WTC11 (cell line): ENCODE results near the gene SBF2. TPM values are rescaled to one million over a fixed set of nuclear protein-coding genes. Genes with fewer than 3 reads are reported as not detected.

ENCODE experiments used
- ATAC-seq: fragments of 200-7000 bp; cut with Tn5 transposase; 2 replicates; pipeline ENCODE4 v1.10.0; 2021; ENCODE audit warnings: mild to moderate bottlenecking, moderate library complexity
- CTCF ChIA-PET: fragments of 300-600 bp; sonication (Branson Sonifier 250); formaldehyde crosslinking; loops from one replicate; lab custom pipeline; 2021; ENCODE audit warnings: antibody characterized with exemption; lab: Charles Lee
- POLR2A ChIA-PET: fragments of 350-600 bp; sonication (Branson Sonifier 250); formaldehyde crosslinking; loops from one replicate; lab custom pipeline; 2021; ENCODE audit warnings: antibody characterized with exemption; lab: Charles Lee
- DNase-seq: peaks from one replicate; pipeline ENCODE4 v3.0.0; 2021; ENCODE audit warnings: low spot score
- H3K27ac Mint-ChIP-seq: 2 replicates; pipeline ENCODE4 v1.8.0; 2021; ENCODE audit warnings: mixed read lengths
- H3K27me3 Mint-ChIP-seq: 2 replicates; pipeline ENCODE4 v1.8.0; 2021; ENCODE audit warnings: low read depth, mild to moderate bottlenecking, moderate library complexity, mixed read lengths
- H3K36me3 Mint-ChIP-seq: 2 replicates; pipeline ENCODE4 v1.8.0; 2021; ENCODE audit warnings: mixed read lengths
- H3K4me1 Mint-ChIP-seq: 2 replicates; pipeline ENCODE4 v1.8.0; 2022; ENCODE audit warnings: mixed read lengths
- H3K4me3 Mint-ChIP-seq: 2 replicates; pipeline ENCODE4 v1.8.0; 2021; ENCODE audit warnings: mild to moderate bottlenecking, moderate library complexity, mixed read lengths
- H3K9me3 Mint-ChIP-seq: 2 replicates; pipeline ENCODE4 v1.8.0; 2021; ENCODE audit warnings: mixed read lengths
- CREB1 ChIP-seq: sonication (generic); formaldehyde crosslinking; IDR thresholded peaks from 2 replicates; pipeline ENCODE4 v1.8.0; 2023; ENCODE audit warnings: mild to moderate bottlenecking, missing genetic modification reagents
- ELF4 ChIP-seq: sonication (generic); formaldehyde crosslinking; IDR thresholded peaks from 2 replicates; pipeline ENCODE4 v1.8.1; 2022; ENCODE audit warnings: low read depth, mild to moderate bottlenecking, moderate library complexity, missing genetic modification reagents
- ESRRA ChIP-seq: sonication (generic); formaldehyde crosslinking; IDR thresholded peaks from 2 replicates; pipeline ENCODE4 v1.8.1; 2022; ENCODE audit warnings: mild to moderate bottlenecking, missing genetic modification reagents, borderline replicate concordance
- FOXK1 ChIP-seq: sonication (generic); formaldehyde crosslinking; IDR thresholded peaks from 2 replicates; pipeline ENCODE4 v1.8.0; 2022; ENCODE audit warnings: mild to moderate bottlenecking, moderate library complexity, missing genetic modification reagents
- GABPB1 ChIP-seq: sonication (generic); formaldehyde crosslinking; IDR thresholded peaks from 2 replicates; pipeline ENCODE4 v1.8.1; 2023; ENCODE audit warnings: mild to moderate bottlenecking, missing genetic modification reagents
- JAZF1 ChIP-seq: fragments of 250-450 bp; sonication (Bioruptor Pico); IDR thresholded peaks from 2 replicates; pipeline ENCODE4 v1.9.0; 2021; ENCODE audit warnings: moderate library complexity, mild to moderate bottlenecking, inconsistent platforms
- KAT7 ChIP-seq: sonication (generic); formaldehyde crosslinking; IDR thresholded peaks from 2 replicates; pipeline ENCODE4 v1.8.1; 2023; ENCODE audit warnings: missing genetic modification reagents, mild to moderate bottlenecking, borderline replicate concordance
- MLX ChIP-seq: sonication (generic); formaldehyde crosslinking; IDR thresholded peaks from 2 replicates; pipeline ENCODE4 v1.8.1; 2023; ENCODE audit warnings: mild to moderate bottlenecking, missing genetic modification reagents, moderate library complexity
- MXD4 ChIP-seq: fragments of 250-450 bp; sonication (Bioruptor Pico); IDR thresholded peaks from 2 replicates; pipeline ENCODE4 v1.8.0; 2021; ENCODE audit warnings: mild to moderate bottlenecking, moderate library complexity, borderline replicate concordance
- MYBL2 ChIP-seq: sonication (generic); formaldehyde crosslinking; IDR thresholded peaks from 2 replicates; pipeline ENCODE4 v1.8.1; 2023; ENCODE audit warnings: mild to moderate bottlenecking, moderate library complexity, missing genetic modification reagents
- NFE2L1 ChIP-seq: sonication (generic); formaldehyde crosslinking; IDR thresholded peaks from 2 replicates; pipeline ENCODE4 v1.8.1; 2023; ENCODE audit warnings: missing genetic modification reagents
- NFYB ChIP-seq: sonication (generic); formaldehyde crosslinking; conservative IDR thresholded peaks from 2 replicates; pipeline ENCODE4 v1.8.0; 2022; ENCODE audit warnings: low read depth, missing genetic modification reagents
- NR2C2 ChIP-seq: sonication (generic); formaldehyde crosslinking; IDR thresholded peaks from 2 replicates; pipeline ENCODE4 v1.8.0; 2022; ENCODE audit warnings: mild to moderate bottlenecking, missing genetic modification reagents
- OVOL2 ChIP-seq: fragments of 250-450 bp; sonication (Bioruptor Pico); IDR thresholded peaks from 2 replicates; pipeline ENCODE4 v1.9.0; 2021; ENCODE audit warnings: mild to moderate bottlenecking, borderline replicate concordance
- PRRX2 ChIP-seq: fragments of 250-450 bp; sonication (Bioruptor Pico); IDR thresholded peaks from 2 replicates; pipeline ENCODE4 v1.8.0; 2021; ENCODE audit warnings: mild to moderate bottlenecking
- SMAD3 ChIP-seq: sonication (generic); formaldehyde crosslinking; IDR thresholded peaks from 2 replicates; pipeline ENCODE4 v1.8.0; 2022; ENCODE audit warnings: missing genetic modification reagents, mild to moderate bottlenecking, borderline replicate concordance
- SP1 ChIP-seq: sonication (generic); formaldehyde crosslinking; conservative IDR thresholded peaks from 2 replicates; pipeline ENCODE4 v1.8.1; 2022; ENCODE audit warnings: missing genetic modification reagents
- ZNF121 ChIP-seq: sonication (generic); formaldehyde crosslinking; IDR thresholded peaks from 2 replicates; pipeline ENCODE4 v1.8.0; 2023; ENCODE audit warnings: missing genetic modification reagents
- ZNF396 ChIP-seq: fragments of 250-450 bp; sonication (Bioruptor Pico); IDR thresholded peaks from 2 replicates; pipeline ENCODE4 v1.8.0; 2021; ENCODE audit warnings: mild to moderate bottlenecking, moderate library complexity, borderline replicate concordance
- total RNA-seq: library from RNA; stranded (reverse); gene quantifications from 3 replicates; pipeline ENCODE4 v1.2.3, GENCODE V29; 2021
- TF ChIP-seq, protein P1 (sequence below): sonication (generic); formaldehyde crosslinking; IDR thresholded peaks from 2 replicates; pipeline ENCODE4 v1.8.1; 2023; ENCODE audit warnings: mild to moderate bottlenecking, missing genetic modification reagents, moderate library complexity
- TF ChIP-seq, protein P2 (sequence below): sonication (generic); formaldehyde crosslinking; IDR thresholded peaks from 2 replicates; pipeline ENCODE4 v1.8.1; 2023; ENCODE audit warnings: mild to moderate bottlenecking, missing genetic modification reagents
- TF ChIP-seq, protein P3 (sequence below): sonication (generic); formaldehyde crosslinking; IDR thresholded peaks from 2 replicates; pipeline ENCODE4 v1.8.1; 2022; ENCODE audit warnings: mild to moderate bottlenecking, missing genetic modification reagents, moderate library complexity, borderline replicate concordance
- TF ChIP-seq, protein P4 (sequence below): sonication (generic); formaldehyde crosslinking; conservative IDR thresholded peaks from 2 replicates; pipeline ENCODE4 v1.8.1; 2023; ENCODE audit warnings: mild to moderate bottlenecking, low read depth, missing genetic modification reagents, moderate library complexity
- TF ChIP-seq, protein P5 (sequence below): sonication (generic); formaldehyde crosslinking; IDR thresholded peaks from 2 replicates; pipeline ENCODE4 v1.8.1; 2022; ENCODE audit warnings: low read depth, mild to moderate bottlenecking, moderate library complexity, missing genetic modification reagents, borderline replicate concordance

SBF2 gene
- total RNA-seq, 1 experiment from 2014 or later = 47.6 TPM

- H3K27ac Mint-ChIP-seq = no peak overlapping the region
- CTCF ChIA-PET = interaction anchor here (0.7 to 9.9 kb wide), 9 partner anchors 10 to 544 kb away, joined by 3 to 149 read pairs (median 5); no protein-coding TSS in a partner anchor
- no peak for ATAC-seq
These were observed 8.3 kb upstream of the SBF2 start for GRCh38 chr11:10302359-10302743.

DNA sequence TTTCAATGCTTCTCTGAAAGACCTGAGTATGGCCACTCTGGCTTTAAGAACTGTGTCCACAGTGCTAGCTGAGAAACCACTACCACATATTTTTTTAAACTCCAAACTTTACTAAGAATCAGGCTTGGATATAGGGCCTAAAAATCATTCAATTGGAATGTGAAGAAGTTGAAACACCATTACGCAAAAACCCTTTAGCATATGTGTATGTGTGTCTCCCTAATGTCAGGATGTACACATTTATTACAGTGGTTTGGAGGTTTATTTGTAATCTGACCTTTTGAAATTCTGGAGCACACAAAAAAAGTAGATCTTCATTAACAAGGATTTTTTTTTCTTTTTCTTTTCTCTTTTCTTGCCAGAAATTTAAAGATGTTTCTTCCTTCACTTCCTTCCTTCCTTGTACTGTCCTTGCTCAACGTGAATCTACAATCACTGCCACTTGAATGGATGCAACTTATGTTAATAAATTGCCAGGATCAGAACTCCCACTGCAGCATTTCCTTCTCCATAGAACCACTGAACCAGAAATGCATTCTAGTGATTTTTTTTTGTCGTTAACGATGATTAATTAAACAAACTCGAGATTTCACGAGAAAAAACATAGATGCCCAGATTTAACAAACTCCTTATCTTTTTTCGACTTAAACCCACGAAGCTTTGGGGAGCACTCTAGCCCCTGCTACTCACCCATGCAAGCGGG is 7.8 kb upstream of the SBF2 start:
- Mint-ChIP-seq H3K4me3 (peak overlapping the region; percentile 97), H3K27me3 (peaks cover 48% of the 10 kb centered on the region), H3K4me1 (peaks cover 12% of the 10 kb centered on the region)
- ChIA-PET CTCF (interaction anchor here (0.5 to 9.9 kb wide), 4 partner anchors 64 to 319 kb away, joined by 3 to 149 read pairs (median 21); no protein-coding TSS in a partner anchor), POLR2A (interaction anchor here (6.5 kb wide), 1 partner anchor 50 kb away, joined by 37 read pairs; no protein-coding TSS in a partner anchor)
- DNase-seq = no peak
- TF ChIP-seq ESRRA (CRISPR knock-in tag) (no peak), ELF4 (CRISPR knock-in tag) (no peak), SP1 (no peak), KAT7 (CRISPR knock-in tag) (no peak), CREB1 (CRISPR knock-in tag) (no peak), ZNF396 (CRISPR knock-in tag) (no peak), MYBL2 (CRISPR knock-in tag) (no peak), OVOL2 (CRISPR knock-in tag) (no peak), MXD4 (CRISPR knock-in tag) (no peak), GABPB1 (CRISPR knock-in tag) (no peak), JAZF1 (CRISPR knock-in tag) (no peak), NFYB (no peak), NFE2L1 (no peak)
- TF ChIP-seq, protein P1, sequence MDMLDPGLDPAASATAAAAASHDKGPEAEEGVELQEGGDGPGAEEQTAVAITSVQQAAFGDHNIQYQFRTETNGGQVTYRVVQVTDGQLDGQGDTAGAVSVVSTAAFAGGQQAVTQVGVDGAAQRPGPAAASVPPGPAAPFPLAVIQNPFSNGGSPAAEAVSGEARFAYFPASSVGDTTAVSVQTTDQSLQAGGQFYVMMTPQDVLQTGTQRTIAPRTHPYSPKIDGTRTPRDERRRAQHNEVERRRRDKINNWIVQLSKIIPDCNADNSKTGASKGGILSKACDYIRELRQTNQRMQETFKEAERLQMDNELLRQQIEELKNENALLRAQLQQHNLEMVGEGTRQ = no peak
- TF ChIP-seq, protein P2, sequence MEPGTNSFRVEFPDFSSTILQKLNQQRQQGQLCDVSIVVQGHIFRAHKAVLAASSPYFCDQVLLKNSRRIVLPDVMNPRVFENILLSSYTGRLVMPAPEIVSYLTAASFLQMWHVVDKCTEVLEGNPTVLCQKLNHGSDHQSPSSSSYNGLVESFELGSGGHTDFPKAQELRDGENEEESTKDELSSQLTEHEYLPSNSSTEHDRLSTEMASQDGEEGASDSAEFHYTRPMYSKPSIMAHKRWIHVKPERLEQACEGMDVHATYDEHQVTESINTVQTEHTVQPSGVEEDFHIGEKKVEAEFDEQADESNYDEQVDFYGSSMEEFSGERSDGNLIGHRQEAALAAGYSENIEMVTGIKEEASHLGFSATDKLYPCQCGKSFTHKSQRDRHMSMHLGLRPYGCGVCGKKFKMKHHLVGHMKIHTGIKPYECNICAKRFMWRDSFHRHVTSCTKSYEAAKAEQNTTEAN (CRISPR knock-in tag) = no peak
- TF ChIP-seq, protein P3, sequence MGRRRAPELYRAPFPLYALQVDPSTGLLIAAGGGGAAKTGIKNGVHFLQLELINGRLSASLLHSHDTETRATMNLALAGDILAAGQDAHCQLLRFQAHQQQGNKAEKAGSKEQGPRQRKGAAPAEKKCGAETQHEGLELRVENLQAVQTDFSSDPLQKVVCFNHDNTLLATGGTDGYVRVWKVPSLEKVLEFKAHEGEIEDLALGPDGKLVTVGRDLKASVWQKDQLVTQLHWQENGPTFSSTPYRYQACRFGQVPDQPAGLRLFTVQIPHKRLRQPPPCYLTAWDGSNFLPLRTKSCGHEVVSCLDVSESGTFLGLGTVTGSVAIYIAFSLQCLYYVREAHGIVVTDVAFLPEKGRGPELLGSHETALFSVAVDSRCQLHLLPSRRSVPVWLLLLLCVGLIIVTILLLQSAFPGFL = no peak
- TF ChIP-seq, all 79 proteins: peak for 0
- Mint-ChIP-seq H3K27ac (no peak overlapping the region), H3K9me3 (peaks cover 1% of the 10 kb centered on the region; the same call in 1 of the 2 replicates), H3K36me3 (peaks cover 8% of the 10 kb centered on the region)
- no peak for ATAC-seq

More at GRCh38 chr11:10302359-10302743, 8.3 kb upstream of the SBF2 start:
- Mint-ChIP-seq H3K27me3 (peaks cover 53% of the 10 kb centered on the region), H3K9me3 (no peaks in the 10 kb centered on the region), H3K4me1 (peaks cover 16% of the 10 kb centered on the region), H3K36me3 (peaks cover 12% of the 10 kb centered on the region), H3K4me3 (peak overlapping the region; percentile 97)
- no peak for DNase-seq
- TF ChIP-seq ZNF121 (CRISPR knock-in tag) = no peak
- TF ChIP-seq NR2C2 = no peak
- TF ChIP-seq PRRX2 (CRISPR knock-in tag) = no peak
- TF ChIP-seq, protein P4, sequence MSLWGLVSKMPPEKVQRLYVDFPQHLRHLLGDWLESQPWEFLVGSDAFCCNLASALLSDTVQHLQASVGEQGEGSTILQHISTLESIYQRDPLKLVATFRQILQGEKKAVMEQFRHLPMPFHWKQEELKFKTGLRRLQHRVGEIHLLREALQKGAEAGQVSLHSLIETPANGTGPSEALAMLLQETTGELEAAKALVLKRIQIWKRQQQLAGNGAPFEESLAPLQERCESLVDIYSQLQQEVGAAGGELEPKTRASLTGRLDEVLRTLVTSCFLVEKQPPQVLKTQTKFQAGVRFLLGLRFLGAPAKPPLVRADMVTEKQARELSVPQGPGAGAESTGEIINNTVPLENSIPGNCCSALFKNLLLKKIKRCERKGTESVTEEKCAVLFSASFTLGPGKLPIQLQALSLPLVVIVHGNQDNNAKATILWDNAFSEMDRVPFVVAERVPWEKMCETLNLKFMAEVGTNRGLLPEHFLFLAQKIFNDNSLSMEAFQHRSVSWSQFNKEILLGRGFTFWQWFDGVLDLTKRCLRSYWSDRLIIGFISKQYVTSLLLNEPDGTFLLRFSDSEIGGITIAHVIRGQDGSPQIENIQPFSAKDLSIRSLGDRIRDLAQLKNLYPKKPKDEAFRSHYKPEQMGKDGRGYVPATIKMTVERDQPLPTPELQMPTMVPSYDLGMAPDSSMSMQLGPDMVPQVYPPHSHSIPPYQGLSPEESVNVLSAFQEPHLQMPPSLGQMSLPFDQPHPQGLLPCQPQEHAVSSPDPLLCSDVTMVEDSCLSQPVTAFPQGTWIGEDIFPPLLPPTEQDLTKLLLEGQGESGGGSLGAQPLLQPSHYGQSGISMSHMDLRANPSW = no peak
- TF ChIP-seq, protein P5, sequence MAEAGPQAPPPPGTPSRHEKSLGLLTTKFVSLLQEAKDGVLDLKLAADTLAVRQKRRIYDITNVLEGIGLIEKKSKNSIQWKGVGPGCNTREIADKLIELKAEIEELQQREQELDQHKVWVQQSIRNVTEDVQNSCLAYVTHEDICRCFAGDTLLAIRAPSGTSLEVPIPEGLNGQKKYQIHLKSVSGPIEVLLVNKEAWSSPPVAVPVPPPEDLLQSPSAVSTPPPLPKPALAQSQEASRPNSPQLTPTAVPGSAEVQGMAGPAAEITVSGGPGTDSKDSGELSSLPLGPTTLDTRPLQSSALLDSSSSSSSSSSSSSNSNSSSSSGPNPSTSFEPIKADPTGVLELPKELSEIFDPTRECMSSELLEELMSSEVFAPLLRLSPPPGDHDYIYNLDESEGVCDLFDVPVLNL (CRISPR knock-in tag) = no peak
- TF ChIP-seq FOXK1 (CRISPR knock-in tag) = no peak
- no peak for TF ChIP-seq MLX (CRISPR knock-in tag)
- no peak for TF ChIP-seq NFE2L1
- no peak for TF ChIP-seq SMAD3 (CRISPR knock-in tag)
- POLR2A ChIA-PET = interaction anchor here (1.2 to 6.5 kb wide), 2 partner anchors 10 to 50 kb away, joined by 5 to 37 read pairs; no protein-coding TSS in a partner anchor
